GM18951 (cell line): ENCODE results near the gene PSMG4.
"Not testable (repeated sequence)": the region's sequence is repeated elsewhere in the genome, so short reads cannot be mapped to it uniquely, and the experiment has no call there.

ENCODE experiments used
- POLR2A ChIP-seq: IDR thresholded peaks from 4 replicates; pipeline ENCODE4 v1.6.1; 2011; ENCODE audit warnings: mild to moderate bottlenecking; ENCODE audit not compliant: insufficient read length, insufficient read depth; ENCODE audit errors: extremely low read depth
- in situ Hi-C: fragments of 300-500 bp; cut with MboI; formaldehyde crosslinking; loops from one replicate; pipeline ENCODE4 v1.12.0; 2022; ENCODE audit warnings: low sequenced_read_pairs, mixed read lengths, inconsistent platforms; ENCODE audit not compliant: unreplicated experiment

The PSMG4 gene

DNA sequence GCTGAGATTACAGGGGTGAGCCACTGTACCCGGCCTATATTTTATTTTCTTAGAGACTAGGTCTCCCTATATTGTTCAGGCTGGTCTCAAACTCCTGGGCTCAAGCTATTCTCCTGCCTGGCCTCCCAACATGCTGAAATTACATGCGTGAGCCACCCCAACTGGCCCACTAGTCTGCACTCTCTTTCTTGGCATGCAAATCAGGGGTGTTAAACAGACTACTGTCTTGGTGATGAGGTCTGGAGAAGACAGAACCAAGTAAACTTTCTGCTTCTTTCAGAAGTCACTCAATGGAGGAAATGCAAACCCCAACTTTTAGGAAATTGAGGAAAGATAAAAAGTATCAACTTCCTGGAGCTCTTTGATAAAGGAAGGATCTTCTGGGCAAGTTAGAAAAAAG lies 23.3 kb upstream of the PSMG4 start:
- in situ Hi-C loops: no loop called here
- TF ChIP-seq POLR2A: no peak

DNA sequence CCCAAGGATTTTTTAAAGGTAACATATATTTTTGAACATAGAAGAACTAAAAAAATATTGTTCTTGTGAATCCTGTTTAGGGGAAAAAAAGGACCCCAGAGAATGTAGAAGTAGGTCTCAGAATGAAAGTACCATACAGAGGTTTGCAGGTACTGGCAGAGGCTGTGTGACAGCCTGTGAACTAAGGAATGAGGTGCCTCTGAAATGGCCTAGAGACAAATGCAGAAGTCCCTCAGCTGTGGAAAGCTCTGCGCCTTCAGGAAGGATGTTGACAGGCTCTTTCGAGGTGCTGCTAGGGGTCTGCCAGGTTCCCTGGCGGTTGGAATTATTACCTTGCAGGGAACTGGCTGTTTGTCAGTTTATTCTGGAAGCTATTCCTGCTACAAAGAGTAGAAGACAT lies 22.7 kb upstream of the PSMG4 start:
- in situ Hi-C loops: no loop called here
- no peak for TF ChIP-seq POLR2A

DNA sequence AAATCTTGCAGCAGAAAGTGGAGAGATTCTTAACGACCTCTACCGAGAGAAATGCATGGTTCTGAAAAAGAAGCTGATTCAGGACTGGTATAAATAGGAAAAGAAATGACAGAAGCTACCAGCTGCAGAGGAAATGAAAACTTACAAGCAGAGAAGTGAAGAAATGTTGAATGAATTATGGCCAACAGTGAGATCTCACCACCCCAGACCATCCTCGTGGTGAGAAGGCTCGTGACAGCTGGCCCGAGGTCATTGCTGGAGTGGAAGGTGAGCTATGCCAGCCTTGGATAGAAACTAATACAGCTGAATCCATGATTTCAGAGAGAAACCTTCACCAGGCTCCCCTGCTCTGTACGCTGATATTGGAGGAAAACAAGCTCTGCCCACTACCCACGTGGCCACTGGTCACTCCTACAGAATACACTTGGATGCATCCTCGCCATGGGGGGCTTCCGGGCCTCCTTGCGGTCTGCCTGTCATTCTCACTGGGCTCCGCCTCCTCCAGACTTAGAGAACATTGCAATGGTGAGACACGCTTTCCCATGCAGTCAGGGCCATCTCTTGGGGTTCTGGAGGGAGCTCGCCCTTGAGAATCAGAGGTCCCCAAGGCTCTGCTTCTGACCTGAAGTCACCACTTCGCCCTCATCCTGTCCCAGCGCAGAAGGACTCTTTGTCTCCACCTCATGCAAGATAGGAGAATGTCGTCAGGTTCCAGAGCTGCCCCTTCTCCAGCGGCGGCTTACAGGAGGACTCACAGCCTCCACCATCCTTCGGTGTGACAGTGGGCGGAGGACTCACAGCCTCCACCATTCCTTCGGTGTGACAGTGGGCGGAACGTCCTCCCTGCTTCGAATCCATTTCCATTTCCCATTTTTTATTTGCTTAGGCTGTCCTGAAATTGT lies 20.7 kb upstream of the PSMG4 start:
- in situ Hi-C loops: no loop called here
- TF ChIP-seq POLR2A: no peak

DNA sequence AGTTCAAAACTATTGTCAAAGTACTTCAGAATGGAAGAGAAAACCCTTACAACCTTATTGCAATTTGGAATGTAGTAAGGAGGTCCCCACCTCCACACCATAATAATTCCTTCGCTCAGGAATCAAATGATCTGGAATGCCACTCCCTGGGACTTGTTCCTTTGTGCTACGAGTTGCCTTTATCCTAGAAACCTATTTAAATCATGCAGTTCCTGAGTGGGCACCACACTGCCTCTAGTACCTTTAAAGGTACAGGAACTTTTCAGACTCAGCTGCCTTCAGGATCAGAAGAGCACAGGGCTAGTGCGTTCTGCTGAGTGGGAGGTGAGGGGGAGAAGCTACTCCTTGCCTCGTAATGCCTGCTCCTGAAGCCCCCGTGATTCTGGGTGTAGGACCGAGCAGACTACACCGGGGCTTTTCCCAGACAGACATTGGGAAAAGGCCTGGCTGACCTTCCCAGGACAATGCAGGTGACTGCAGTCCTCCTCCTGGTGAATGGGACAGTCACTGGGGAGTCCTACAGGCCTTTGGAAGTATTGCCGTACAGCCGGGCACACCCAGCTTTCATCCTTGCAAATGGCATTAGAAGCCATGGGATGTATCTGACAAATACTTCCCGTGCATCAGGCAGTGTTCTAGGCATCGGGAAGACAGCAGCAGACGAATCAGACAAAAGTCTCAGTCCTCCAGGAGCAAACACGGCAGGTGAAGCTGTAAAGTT lies 19.5 kb upstream of the PSMG4 start:
- in situ Hi-C loops: no loop called here
- no peak for TF ChIP-seq POLR2A

DNA sequence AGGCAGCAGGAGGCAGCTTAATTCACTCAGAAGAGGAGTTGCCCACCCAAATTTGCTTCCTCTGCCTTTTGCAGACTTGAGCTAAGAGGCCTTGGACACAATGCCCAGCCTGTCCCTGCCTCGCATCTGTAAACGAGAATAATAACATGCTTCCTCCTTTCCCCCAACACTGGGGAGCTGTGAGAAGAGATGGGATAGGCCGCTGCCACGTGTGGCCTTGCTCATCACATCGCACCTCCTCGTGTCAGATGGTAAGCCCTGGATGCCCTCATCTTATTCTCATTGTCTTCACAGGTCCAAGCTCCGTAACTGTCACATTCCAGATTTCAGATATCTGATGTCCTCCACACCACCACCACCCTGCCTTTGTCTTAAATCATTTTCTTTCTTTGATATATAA lies 18.2 kb upstream of the PSMG4 start:
- in situ Hi-C loops: no loop called here

DNA sequence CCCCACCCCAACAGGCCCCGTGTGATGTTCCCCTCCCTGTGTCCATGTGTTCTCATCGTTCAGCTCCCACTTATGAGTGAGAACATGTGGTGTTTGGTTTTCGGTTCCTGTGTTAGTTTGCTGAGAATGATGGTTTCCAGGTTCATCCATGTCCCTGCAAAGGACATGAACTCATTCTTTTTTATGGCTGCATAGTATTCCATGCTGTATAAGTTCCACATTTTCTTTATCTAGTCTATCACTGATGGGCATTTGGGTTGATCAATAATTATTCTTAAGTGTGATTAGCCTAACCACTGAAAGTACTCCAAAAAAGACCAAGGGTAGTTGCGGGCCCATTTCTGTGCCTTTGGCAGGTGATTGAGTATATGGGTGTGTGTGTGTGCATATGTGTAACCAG lies 17.0 kb upstream of the PSMG4 start:
- in situ Hi-C loops: not testable (repeated sequence)

More for the DNA sequence above, 18.2 kb upstream of the PSMG4 start:
- TF ChIP-seq POLR2A: no peak

DNA sequence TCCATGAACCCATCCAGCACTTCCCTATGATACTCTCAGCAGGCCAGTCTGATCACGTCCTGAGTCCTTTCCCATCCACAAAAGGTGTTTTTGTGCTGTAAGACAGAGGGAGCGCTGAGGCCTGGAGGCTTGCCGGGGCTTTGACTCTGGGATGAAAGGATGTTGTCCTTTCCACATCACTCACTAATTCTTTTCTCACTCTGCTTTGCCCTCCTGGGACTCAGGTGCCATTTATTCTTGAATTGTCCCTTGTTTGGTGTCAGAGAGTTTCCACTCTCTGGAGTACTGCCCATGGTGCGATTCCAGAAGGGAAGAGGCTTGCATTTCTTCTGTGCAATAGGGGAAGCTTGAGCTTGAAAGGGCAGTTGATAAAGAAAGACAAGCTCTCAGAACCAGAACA lies 16.0 kb upstream of the PSMG4 start:
- no peak for TF ChIP-seq POLR2A
- in situ Hi-C loops: no loop called here

DNA sequence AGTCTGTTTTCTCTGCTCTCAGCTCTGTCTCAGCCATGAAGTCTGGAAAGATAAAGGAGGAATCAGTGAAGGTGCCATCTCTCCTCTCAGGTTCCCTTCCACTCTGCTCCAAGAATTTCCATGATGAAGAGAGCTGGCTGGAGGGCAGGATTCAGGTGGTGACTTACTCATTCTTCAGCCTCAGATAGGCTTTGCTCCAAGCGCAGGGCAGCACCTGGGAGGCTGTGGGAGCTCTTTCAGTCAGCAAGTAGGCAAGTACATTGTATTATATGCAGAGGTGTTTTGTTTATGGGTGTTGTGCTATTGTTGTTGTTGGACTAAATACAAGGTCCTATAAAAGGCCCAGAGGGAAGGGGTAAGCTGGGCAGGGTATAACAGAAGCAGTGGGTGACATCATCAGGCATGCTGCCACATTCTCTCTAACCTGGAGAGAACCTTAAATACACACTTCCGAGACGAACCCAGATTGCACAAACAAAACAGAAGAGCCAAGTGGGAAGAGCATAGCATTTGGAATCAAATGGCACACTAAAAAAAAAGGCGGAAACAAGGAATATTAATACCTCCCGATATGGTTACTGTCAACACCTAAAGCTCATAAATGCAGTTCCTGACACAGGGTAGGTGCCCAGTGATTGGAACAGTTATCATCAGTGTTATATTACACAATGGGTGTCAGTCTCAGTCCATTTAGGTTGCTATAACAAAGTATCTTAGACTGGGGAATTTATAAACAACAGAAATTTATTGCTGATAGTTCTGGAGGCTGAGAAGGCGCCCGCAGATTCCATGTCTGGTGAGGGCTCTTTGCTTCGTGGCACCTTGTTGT lies 14.5 kb upstream of the PSMG4 start:
- in situ Hi-C loops: no loop called here
- TF ChIP-seq POLR2A: no peak

DNA sequence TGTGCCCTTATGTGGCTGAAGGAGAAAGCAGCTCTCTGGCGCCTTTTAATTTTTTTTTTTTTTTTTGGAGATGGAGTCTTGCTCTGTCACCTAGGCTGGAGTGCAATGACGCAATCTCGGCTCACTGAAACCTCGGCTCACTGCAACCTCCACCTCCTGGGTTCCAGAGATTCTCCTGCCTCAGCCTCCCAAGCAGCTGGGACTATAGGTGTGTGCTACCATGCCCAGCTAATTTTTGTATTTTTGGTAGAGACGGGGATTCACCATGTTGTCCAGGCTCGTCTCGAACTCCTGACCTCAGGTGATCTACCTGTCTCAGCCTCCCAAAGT lies 13.9 kb upstream of the PSMG4 start:
- in situ Hi-C loops: not testable (repeated sequence)

DNA sequence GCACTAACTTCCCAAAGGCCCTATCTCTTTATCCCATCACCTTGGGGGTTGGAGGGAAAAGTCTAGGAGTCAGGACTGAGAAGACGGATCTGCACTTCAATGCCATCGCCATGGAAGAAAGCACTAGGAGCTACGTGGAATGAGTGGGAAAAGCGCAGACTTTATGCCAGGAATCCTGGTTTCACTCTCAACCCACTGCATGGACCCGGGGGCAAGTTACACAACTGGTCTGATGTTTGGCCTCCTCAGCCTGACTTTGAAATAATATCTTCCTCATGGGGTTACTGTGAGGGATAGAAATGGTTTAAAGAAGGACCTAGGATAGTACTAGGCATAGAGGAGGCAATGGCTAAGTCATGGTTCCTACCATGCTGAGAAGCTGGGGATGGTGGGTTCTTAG lies 13.5 kb upstream of the PSMG4 start:
- in situ Hi-C loops: no loop called here
- TF ChIP-seq POLR2A: no peak

DNA sequence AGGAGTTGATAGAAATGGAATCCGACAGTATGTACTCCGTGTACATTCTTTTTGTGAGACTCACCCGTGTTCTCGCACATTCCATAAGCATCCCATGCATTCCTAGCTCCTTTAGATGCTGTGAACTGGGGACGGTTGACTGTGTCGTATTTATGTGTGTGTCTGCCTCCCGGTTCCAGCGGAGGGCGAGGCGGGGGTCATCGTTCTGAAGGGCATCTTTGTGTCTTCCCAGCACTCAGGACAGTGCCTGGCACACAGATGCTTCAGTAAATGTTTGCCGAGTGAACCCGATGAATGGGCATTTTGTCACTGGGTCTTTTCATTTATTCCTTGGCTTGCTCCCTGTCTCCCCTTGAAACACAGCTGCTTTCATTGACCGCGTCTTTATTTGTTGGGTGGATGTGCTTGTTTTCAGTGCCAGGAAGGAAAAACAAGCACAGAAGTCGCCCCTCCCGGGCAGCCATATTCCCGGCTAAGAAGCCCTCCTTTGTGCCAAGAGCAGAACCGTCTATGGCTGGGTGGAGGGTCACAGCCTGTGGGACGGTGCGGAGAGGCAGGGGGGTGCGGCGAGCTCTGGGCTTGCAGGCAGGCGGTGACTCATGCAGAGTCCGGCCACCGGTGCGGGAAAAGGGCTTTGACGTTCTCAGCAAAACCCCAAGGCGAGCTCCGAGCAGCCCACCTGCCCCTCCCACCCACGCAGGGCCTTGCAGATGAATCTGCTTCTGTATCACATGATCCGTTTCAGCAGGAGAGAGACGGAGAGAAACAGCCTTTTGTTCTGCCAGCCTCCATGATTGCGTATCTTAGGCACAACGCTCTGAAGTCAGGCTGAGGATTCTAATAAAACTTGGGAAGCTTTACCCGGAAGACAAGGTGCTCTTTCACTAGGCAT lies 11.2 kb upstream of the PSMG4 start:
- TF ChIP-seq POLR2A: no peak
- in situ Hi-C loops: no loop called here

DNA sequence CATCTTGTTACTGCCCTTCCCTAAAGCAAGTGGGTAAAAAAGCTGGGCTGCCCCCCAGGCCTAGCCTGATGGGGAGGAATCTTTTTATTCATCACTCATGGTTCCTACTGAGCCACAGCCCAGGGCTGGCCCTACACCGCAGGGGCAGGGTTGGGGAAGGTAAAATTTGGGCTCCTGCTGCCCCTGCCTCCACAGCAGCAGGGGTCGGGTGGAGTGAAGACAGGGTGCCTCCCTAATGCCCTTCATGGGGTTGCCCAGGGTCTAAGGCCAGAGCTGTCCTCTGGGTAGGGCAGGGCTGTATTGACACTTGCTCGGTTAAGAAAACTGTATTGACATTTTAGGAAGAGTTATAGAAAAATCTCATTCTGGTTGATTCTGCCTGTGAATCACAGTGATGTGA lies 8.9 kb upstream of the PSMG4 start:
- in situ Hi-C loops: loop anchor here (10.0 kb wide), 1 partner anchor 125 kb away; no protein-coding TSS in a partner anchor
- no peak for TF ChIP-seq POLR2A
